GM19351 (cell line): Measurements from ENCODE around the gene CACNB2.
"Not testable (repeated sequence)": the region's sequence is repeated elsewhere in the genome, so short reads cannot be mapped to it uniquely, and the experiment has no call there.

Experiments used
- ATAC-seq: cut with Tn5 transposase; IDR thresholded peaks from one replicate; pipeline ENCODE4 v1.9.1; 2021; ENCODE audit warnings: mild to moderate bottlenecking, moderate library complexity; ENCODE audit not compliant: unreplicated experiment

Gene CACNB2

GRCh38 chr10:18438361-18439126 lies 298.3 kb downstream of the CACNB2 start:
- ATAC-seq, result no peak

GRCh38 chr10:18439601-18440000 lies 299.4 kb downstream of the CACNB2 start:
- no peak for ATAC-seq

GRCh38 chr10:18445635-18446034 lies 305.4 kb downstream of the CACNB2 start:
- not testable (repeated sequence) for ATAC-seq

GRCh38 chr10:18446205-18446604 lies 306.0 kb downstream of the CACNB2 start:
- no peak for ATAC-seq

- ATAC-seq, result peak; percentile 20
These were observed 309.4 kb downstream of the CACNB2 start for GRCh38 chr10:18449611-18450026.

GRCh38 chr10:18450298-18450697 lies 310.1 kb downstream of the CACNB2 start:
- ATAC-seq, result peak; percentile 41

- no peak for ATAC-seq
These were observed 315.1 kb downstream of the CACNB2 start for GRCh38 chr10:18455086-18455884.

- peak; percentile 96 for ATAC-seq
These were observed 316.8 kb downstream of the CACNB2 start for GRCh38 chr10:18456984-18457383.

- ATAC-seq, result no peak
These were observed 319.8 kb downstream of the CACNB2 start for GRCh38 chr10:18460032-18460431.

- no peak for ATAC-seq
These were observed 323.5 kb downstream of the CACNB2 start for GRCh38 chr10:18463673-18464211.

GRCh38 chr10:18469125-18469524 lies 328.9 kb downstream of the CACNB2 start:
- ATAC-seq, result no peak

- no peak for ATAC-seq
These were observed 332.8 kb downstream of the CACNB2 start for GRCh38 chr10:18472977-18473376.

GRCh38 chr10:18473424-18474117 lies 333.3 kb downstream of the CACNB2 start:
- ATAC-seq, result no peak

GRCh38 chr10:18474118-18474455 lies 333.9 kb downstream of the CACNB2 start:
- no peak for ATAC-seq

- no peak for ATAC-seq
These were observed 335.9 kb downstream of the CACNB2 start for GRCh38 chr10:18476076-18476647.

GRCh38 chr10:18478354-18478753 lies 338.1 kb downstream of the CACNB2 start:
- ATAC-seq, result no peak

- ATAC-seq, result no peak
These were observed 339.3 kb downstream of the CACNB2 start for GRCh38 chr10:18479502-18479901.

- no peak for ATAC-seq
These were observed 343.4 kb downstream of the CACNB2 start for GRCh38 chr10:18483516-18484186.

GRCh38 chr10:18486438-18486837 lies 346.2 kb downstream of the CACNB2 start:
- ATAC-seq, result no peak

- no peak for ATAC-seq
These were observed 350.5 kb downstream of the CACNB2 start for GRCh38 chr10:18490755-18491154.
